Measurements from ENCODE around the gene HOXD12.

Gene HOXD12

GRCh38 chr2:176107731-176108181 lies 8.2 kb downstream of the HOXD12 start:
- no peak for DNase-seq

- DNase-seq: no peak
Measured at GRCh38 chr2:176109192-176109901, 9.8 kb downstream of the HOXD12 start.

DNA sequence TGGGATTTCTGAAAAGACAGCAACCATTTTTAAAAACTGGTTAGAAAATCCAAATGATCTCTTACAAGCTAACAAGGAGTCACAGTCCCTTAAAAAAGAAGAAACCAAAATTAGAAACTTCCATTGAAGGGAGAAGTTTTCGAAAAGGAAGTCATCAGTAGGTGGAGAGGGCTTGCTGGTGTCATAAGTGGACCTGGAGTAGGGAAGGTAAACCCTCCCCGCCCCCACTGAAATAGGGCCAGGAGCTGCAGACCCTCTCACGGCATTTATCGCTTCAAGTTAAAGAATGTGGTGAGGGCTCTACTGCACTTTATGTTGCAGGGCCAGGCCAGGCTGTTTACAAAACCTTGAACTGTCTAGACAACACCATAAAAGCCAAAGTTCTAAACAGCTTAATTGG lies 10.4 kb downstream of the HOXD12 start:
- no peak for DNase-seq

DNA sequence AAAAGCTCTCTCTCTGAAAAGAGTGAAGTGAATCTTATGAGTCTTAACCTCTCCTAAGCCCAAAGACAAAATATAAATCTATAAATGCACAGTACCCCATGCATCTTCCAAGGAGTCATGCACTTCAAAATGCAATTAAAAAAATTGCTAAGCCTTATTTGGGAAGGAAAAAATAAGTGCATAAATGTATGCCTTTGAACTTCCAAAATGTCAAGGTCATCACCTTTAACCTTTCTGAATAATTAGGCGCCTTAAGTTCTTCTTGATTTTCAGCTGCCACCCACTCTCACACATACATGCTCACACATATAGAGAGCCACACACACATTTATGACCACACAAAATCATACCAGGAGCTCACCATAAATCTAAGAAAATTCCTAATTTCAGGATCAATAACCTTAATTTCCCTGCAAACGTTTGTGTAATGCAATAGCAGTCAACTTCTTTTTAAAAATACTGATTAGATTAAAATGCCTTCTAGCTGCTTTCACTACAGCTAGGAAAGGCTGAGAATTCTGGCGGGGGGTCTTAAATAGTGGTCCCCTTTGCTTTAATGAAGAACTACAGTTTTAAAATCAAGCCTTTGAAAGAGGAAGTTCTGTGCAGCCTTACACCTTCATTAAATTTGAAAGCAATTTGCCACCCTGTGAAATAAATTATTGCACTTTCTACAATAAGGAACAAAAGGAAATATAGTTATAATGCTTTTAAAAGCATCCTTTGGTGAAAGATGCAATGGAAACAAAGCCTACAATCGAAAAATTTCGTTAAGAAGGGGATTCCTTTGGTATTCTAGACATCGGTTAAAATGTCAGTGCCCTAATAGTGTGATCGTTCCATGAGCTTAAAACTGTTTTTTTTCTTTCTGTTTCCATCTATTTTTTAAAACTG lies 11.1 kb downstream of the HOXD12 start:
- no peak for DNase-seq

GRCh38 chr2:176111309-176111663 lies 11.7 kb downstream of the HOXD12 start:
- DNase-seq: no peak

DNA sequence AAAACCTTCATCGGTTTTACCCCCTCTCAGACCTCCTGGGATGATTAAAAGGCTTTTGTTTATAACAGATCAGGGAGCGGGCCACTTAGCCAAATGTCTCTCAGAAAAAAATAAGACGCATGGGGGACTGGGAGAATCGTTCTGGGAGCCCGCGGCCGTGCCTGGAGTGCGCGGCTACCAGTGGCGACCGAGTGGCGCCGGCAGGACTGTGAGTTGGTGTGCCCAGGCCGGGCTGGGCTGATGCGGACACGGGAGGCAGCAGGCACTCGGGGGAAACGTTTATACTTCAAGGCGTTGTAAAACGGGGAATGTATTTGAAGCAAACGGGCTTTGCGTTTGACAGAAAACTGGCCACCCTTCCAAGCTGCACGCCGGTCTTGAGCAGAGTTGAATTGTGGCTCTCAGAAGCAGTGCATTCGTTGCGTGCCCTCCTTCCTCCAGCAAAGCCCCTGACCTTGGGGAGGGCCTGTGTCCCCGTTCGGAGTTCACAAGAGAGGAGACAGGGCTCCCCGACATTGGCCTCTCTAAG lies 12.3 kb downstream of the HOXD12 start:
- no peak for DNase-seq

GRCh38 chr2:176112375-176113302 lies 13.0 kb downstream of the HOXD12 start:
- DNase-seq: no peak

- DNase-seq: no peak
Measured at GRCh38 chr2:176114120-176114929, 14.7 kb downstream of the HOXD12 start.

- DNase-seq: no peak
Measured at GRCh38 chr2:176114930-176115625, 15.5 kb downstream of the HOXD12 start.

DNA sequence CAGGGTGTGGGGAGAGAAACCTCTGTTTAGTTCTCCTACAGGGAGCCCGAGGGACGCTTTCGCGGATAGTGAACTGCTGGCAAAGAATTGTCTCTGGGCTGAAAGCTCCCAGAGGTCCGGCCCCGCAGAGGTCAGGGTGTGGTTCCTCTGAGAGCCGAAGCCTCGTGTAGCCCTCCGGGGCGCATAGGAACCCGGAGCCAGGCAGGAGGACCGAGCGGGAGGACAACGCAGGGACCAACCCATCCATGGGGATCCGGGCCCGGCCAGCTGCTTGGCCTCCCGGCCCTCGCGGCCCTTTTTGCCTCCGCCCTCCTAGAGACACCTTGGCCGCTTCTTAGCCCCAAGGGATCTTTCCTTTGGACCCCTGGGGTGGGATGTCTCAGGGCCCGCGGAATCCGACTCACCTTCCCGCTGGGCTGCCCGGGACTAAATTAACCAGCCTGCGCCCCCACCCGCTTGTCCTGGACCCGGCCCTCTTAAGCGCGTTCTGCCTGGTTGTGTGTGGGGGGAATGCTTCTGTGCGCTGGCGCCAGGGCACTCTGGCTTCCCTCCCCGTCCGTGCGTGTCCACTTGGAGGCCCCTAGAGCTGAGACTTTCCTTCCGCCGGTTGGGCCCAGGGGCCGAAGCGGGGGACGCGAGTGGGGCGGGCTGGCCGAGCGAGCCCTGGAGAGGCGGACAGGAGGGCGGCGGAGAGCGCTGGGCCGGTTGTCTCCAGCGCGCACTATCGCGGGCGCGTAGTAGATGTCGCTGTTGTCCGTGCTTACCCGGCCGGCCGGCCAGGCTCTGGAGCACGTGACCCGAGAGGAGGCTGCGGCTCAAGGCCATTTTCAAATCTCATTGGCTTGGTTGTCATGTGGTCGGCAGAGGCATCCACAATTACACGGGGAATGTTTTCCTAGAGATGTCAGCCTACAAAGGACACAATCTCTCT lies 16.6 kb downstream of the HOXD12 start, which contains the start of gene HOXD10:
TSS of gene HOXD10 (plus strand) at position 896 of the 931 bp plus-strand sequence. CDS start 56 bp downstream, outside the sequence.
- no peak for DNase-seq

GRCh38 chr2:176117162-176117822 lies 17.7 kb downstream of the HOXD12 start:
- no peak for DNase-seq

GRCh38 chr2:176117823-176118371 lies 18.3 kb downstream of the HOXD12 start:
- DNase-seq: no peak

GRCh38 chr2:176118601-176119339 lies 19.2 kb downstream of the HOXD12 start:
- DNase-seq: no peak

GRCh38 chr2:176120364-176121189 lies 21.0 kb downstream of the HOXD12 start:
- no peak for DNase-seq

DNA sequence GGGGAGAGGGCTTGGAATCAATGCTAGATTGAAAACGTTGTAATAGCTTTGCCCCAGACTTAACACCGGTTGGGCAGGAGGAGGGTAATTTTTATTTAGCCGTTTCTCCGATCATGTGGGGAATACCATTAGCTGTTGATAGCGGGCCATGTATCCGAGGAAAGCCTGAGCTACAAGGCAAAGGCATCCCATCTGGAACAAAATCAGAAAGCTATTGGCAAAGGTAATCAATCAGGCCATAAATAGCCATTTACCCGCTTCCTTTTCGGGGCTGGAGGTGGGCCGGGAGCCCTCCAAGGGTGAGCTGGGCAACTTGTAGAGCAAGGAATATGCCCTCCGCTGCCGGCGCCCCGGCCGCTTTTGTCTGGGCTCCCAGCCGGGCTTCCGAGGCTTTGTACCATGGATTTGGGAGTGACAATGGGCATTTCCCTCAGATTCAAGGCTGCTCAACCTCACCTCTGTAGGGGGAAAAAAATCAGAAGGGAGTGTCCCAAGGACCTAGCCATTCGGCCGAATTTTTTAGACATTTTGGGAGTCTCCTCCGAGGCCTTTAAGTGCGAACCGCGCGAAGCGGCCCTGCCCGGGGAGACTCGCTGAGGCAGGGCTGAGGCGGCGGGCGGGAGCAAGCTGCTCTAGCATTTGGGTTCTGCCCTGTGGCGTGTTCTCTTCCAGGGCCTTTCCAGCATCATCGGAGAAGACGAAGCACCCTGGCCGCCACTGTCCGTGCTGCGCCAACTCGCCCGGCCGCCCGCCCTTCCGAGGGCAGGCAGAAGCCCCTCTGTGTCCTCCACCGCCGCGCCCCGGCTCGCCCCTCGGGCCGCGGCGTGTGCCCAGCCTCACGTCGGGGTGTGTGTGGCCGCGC lies 21.8 kb downstream of the HOXD12 start:
- DNase-seq: no peak

DNA sequence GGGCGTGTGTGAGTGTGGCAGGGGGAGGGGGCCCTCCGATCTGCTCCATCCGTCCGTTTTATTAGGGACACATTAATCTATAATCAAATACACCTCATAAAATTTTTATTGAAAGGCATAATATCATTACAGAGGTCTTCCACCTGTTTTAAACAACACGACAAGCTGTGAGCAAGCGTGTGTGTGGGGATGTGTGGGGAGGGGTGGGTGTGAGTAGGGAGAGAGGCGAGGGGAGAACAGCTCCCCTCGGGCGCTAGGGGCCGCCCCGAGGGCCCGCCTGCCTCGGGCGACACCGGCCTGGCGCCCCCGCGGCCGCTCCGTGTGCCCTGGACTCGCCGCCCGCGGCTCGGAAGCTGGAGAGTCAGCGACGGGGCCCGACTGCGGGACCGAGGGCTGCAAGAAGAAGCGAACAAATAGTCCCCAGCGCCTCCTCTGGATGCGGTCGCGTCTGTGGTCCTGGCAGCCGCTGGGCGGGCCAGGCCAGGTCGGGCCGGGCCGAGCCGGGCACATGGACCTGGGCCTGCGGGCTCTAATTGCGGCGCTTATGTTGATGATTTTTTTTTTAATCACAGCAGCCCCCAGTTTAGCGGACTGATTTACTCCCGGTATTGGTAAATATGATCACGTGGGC lies 22.6 kb downstream of the HOXD12 start:
- DNase-seq: no peak
